Adrenal gland (tissue), 12 donors: ENCODE results near the gene MAGEF1. TPM values are rescaled to one million over a fixed set of nuclear protein-coding genes. Genes with fewer than 3 reads are reported as not detected.
A peak's percentile ranks its signal among the peaks of the same experiment; 100 is the strongest.

Experiments
- DNase-seq, 7 donors: peaks; one replicate each; pipeline ENCODE4 v3.0.0-alpha.2; 2019 to 2020
- H3K27ac ChIP-seq, 5 donors: fragments of 200-600 bp; sonication (generic) in 4 of 5; 1 replicate in 3 of 5; 2 replicates in 2 of 5; pipeline versions ENCODE4 v1.5.1 to v1.8.0; 2016 to 2020; ENCODE audit warnings: mild to moderate bottlenecking in 1 of 5
- H3K27me3 ChIP-seq: fragments of 200-600 bp; 2 replicates; pipeline ENCODE4 v1.8.0; 2021
- H3K36me3 ChIP-seq, 2 donors: fragments of 200-600 bp; replicated peaks in 1 of 2; 1 replicate in 1 of 2; 2 replicates in 1 of 2; pipeline versions ENCODE4 v1.5.1 to v1.8.0; 2018 to 2022
- H3K4me1 ChIP-seq, 2 donors: fragments of 200-600 bp; replicated peaks in 1 of 2; 1 replicate in 1 of 2; 2 replicates in 1 of 2; pipeline versions ENCODE4 v1.5.1 to v1.8.0; 2018 to 2021
- H3K4me3 ChIP-seq, 4 donors: fragments of 200-600 bp; sonication (generic) in 3 of 4; one replicate each; pipeline ENCODE4 v1.5.1; 2016 to 2018
- H3K9me3 ChIP-seq, 3 donors: fragments of 200-600 bp; sonication (generic) in 1 of 3; replicated peaks in 1 of 3; 1 replicate in 2 of 3; 2 replicates in 1 of 3; pipeline versions ENCODE4 v1.5.1 to v1.8.0; 2016 to 2021
- POLR2A ChIP-seq, 2 donors: fragments of 450-650 bp; IDR thresholded peaks; one replicate each; pipeline ENCODE4 v1.6.1; 2017; ENCODE audit warnings: antibody characterized with exemption in 2 of 2, mild to moderate bottlenecking in 2 of 2, moderate library complexity in 1 of 2
- WGBS, 4 donors: extraction: QIAGEN DNeasy Blood & Tissue Kit in 2 of 4; methylation state at CpG; one replicate each; pipeline versions ENCODE4 v1.1.5 to v1.1.7; 2013 to 2017; 5-methylcytosine and 5-hydroxymethylcytosine counted together
- intact Hi-C, 2 donors: fragments of 100-400 bp; cut with DNase I; formaldehyde crosslinking; loops; one replicate each; pipeline versions ENCODE4 v1.14.1 to v1.15.0; 2022 to 2023
- polyA plus RNA-seq, 3 donors: library from polyadenylated mRNA; stranded (reverse); fragments of 200-250 nt in 2 of 3; fragments of 350-450 nt in 1 of 3; fragmentation: Illumina TruSeq in 1 of 3; extraction: RNeasy Lipid Tissue Mini Kit (QIAGEN cat#74804) in 1 of 3; gene quantifications; one replicate each; pipeline ENCODE4 v1.2.3, GENCODE V29; 2013 to 2014
- total RNA-seq, 9 donors: library from RNA; depleted of rRNA in 4 of 9; stranded (reverse); fragments of >200 nt in 4 of 9; fragments of 120-200 nt in 1 of 9; fragmentation: NEBNext Ultra II Directional in 1 of 9; extraction: Animal tissue kit (Norgen Biotek cat#: 25700) in 1 of 9; gene quantifications; one replicate each; pipeline versions ENCODE4 v1.1.0 to v1.2.4, GENCODE V29; 2013 to 2023
- TF ChIP-seq, protein P1 (sequence below), 6 experiments: fragments of 450-650 bp in 4 of 6; fragments of 200-600 bp in 2 of 6; sonication (generic) in 1 of 6; IDR thresholded peaks; 1 replicate in 5 of 6; 2 replicates in 1 of 6; pipeline versions ENCODE4 v1.5.1 to v1.8.0; 2016 to 2021; ENCODE audit warnings: antibody characterized with exemption in 6 of 6, mild to moderate bottlenecking in 2 of 6, moderate library complexity in 1 of 6
- donor health status: healthy with polysubstance abuse.
- donor health status: Bipolar disorder and iron deficiency.
- donor health status: DM: yes; HTN: yes; CAD: no.
- donor health status: DM: no; HTN: no; CAD: no.
- donor health status: DM: no; HTN: no; CAD: no.
- donor health status: DM: yes; HTN: yes; CAD: no.

Gene MAGEF1
- total and polyA plus RNA-seq, 12 donors, result 22.1 to 69.1 (median 36.3) TPM

DNA sequence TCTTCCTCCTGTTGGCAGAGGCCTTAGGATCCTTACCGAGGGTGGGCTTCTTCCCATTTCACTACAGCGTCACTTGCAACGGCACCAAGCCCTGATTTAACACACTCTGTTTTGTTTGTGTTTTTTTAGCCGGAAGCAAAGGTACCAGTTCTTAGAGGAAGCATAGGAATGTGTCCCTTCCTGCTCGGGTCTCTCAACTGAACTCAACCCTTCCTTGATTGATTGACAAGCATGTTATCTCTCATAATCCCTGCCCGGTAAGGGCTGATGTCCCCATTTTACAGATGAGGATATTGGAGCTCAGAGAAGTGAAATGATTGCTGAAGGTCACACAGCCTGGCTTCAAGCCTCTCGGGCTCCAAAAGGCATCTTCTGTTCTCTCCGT, 26.6 kb upstream of the MAGEF1 start:
- peak in 1 of 7 donors; percentile 0 for DNase-seq
- WGBS, 4 donors, result 69 to 74% (median 71%) methylated on average over 8 of the region's 8 CpGs
- Histone ChIP-seq H3K36me3 (no peaks in the 10 kb centered on the region), H3K27ac (no peak overlapping the region), H3K27me3 (no peaks in the 10 kb centered on the region), H3K4me1 (no peaks in the 10 kb centered on the region), H3K9me3 (no peaks in the 10 kb centered on the region), H3K4me3 (no peak overlapping the region)
- intact Hi-C loops, result no loop called here
- no peak for TF ChIP-seq POLR2A (IDR thresholded peaks at IDR 0.05)
- TF ChIP-seq, protein P1, sequence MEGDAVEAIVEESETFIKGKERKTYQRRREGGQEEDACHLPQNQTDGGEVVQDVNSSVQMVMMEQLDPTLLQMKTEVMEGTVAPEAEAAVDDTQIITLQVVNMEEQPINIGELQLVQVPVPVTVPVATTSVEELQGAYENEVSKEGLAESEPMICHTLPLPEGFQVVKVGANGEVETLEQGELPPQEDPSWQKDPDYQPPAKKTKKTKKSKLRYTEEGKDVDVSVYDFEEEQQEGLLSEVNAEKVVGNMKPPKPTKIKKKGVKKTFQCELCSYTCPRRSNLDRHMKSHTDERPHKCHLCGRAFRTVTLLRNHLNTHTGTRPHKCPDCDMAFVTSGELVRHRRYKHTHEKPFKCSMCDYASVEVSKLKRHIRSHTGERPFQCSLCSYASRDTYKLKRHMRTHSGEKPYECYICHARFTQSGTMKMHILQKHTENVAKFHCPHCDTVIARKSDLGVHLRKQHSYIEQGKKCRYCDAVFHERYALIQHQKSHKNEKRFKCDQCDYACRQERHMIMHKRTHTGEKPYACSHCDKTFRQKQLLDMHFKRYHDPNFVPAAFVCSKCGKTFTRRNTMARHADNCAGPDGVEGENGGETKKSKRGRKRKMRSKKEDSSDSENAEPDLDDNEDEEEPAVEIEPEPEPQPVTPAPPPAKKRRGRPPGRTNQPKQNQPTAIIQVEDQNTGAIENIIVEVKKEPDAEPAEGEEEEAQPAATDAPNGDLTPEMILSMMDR (IDR thresholded peaks at IDR 0.05), result no peak

DNA sequence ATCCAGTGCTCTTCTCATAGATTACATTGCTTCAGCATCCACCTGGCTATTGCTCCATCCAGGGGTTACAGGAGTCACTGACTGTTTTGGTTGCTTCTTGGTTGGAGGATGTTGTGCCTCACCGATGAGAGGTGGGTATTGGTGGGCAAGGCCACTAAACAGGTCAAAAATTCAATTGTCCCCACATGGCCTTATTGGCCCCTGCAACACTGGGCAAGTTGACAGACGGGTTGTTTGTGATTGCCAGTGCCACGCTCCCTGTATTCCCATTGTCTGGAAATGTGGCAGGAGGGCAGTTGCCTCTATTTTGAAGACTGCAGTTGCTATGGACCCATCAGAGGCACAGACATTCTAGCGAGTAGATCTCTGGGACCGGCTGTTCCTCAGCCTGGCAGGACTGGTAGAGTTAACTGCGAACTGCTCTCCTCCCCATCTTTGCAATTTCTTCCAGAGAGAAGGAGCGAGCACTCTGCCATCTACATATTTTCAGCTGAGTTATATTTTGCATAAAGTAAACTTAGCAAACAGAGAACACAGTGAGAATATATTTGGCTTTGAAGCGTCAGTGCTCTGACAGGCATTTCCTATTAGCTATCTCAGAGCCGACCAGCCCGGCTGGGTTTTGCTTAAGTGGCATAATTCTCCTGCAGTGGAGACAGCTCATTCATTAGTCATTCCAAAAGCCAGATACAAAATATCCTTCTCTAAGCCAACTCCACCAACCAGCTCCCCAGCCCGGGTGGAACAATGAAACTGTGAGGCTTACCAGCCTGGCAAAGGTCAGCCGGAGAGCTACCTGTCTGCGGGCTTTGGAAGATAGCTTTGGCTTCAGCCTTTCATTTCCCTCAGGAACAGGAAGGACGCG, 26.0 kb upstream of the MAGEF1 start:
- no peaks in the 10 kb centered on the region for H3K36me3 ChIP-seq
- 63 to 67% (median 65%) methylated on average over 13 to 15 of the region's 15 CpGs for WGBS, 4 donors
- intact Hi-C loops, result no loop called here
- H3K4me1 ChIP-seq, result no peaks in the 10 kb centered on the region
- TF ChIP-seq, protein P1 (IDR thresholded peaks at IDR 0.05), result no peak
- no peak for TF ChIP-seq POLR2A (IDR thresholded peaks at IDR 0.05)
- no peaks in the 10 kb centered on the region for H3K9me3 ChIP-seq
- H3K4me3 ChIP-seq, result no peak overlapping the region
- no peak overlapping the region for H3K27ac ChIP-seq
- peak in 3 of 7 donors; percentile 8 to 50 (median 18) for DNase-seq
- no peaks in the 10 kb centered on the region for H3K27me3 ChIP-seq

DNA sequence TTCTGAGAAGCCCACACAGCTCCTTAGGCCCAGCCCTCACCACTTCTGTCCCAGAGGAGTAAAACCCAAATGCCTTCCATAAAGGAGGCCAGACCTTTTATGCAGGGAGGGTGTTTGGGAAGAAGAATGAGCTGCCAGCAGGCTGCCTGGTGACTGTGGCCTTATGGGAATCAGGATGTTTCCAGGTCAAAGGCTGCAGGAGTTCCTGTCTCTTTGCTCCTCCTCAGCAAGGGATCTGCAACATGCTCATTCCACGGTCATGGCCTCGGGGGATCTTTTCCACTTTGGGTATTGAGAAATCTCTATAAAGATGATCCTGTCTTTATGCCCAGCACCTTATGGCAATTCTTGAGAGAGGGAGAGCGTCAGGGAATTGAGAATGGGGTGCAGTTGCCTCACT, 25.2 kb upstream of the MAGEF1 start:
- no peaks in the 10 kb centered on the region for H3K4me1 ChIP-seq
- no peaks in the 10 kb centered on the region for H3K36me3 ChIP-seq
- TF ChIP-seq POLR2A (IDR thresholded peaks at IDR 0.05), result no peak
- TF ChIP-seq, protein P1 (IDR thresholded peaks at IDR 0.05), result no peak
- no peak overlapping the region for H3K4me3 ChIP-seq
- intact Hi-C loops, result no loop called here
- no peak overlapping the region for H3K27ac ChIP-seq
- 88 to 98% (median 93%) methylated on average over 3 of the region's 3 CpGs for WGBS, 4 donors
- peak in 1 of 7 donors; percentile 36 for DNase-seq
- no peaks in the 10 kb centered on the region for H3K27me3 ChIP-seq
- no peaks in the 10 kb centered on the region for H3K9me3 ChIP-seq

DNA sequence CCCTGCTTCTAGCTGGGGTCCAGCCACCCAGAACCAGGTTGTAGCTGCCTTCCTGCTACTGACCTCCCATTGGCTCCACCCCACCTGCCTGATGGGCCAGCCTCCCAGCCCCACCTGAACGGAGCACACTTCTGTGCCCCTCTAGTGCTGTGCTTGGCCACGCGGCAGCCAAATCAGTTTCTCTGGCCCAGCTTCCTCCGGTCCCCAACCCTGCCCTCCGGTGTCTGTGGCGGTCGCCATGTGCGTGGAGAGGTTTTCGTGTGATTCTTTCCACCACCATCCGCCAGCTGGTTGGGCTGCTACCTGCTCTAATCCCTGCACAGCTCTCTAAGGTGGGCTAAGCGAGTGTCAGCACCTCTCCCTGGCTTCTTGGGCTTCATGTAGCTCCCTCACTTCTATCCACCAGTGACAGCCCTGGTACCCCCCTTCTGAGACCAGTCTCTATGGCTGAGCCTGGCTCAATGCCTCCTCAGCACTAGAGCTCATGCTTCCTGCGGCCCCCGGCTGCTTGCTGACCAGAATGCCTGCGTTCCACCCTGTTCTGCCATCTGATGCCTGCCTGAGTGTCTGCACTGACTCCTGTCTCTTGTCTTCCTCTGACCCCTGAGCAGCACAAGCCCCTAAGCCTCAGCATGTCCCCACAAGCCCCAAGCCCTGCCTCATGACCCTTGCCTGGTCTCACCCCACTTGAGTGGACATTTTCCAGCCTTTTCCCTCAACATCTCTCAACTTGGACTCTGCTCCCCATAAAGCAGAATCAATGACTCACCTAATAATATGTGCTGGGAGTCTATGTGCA, 23.2 kb upstream of the MAGEF1 start:
- TF ChIP-seq POLR2A (IDR thresholded peaks at IDR 0.05), result no peak
- TF ChIP-seq, protein P1 (IDR thresholded peaks at IDR 0.05), result no peak

More for the DNA sequence above, 23.2 kb upstream of the MAGEF1 start:
- 87 to 92% (median 91%) methylated on average over 13 to 14 of the region's 14 CpGs for WGBS, 4 donors
- peak in 1 of 7 donors; percentile 30 for DNase-seq
- Histone ChIP-seq H3K36me3 (no peaks in the 10 kb centered on the region), H3K9me3 (no peaks in the 10 kb centered on the region), H3K27me3 (no peaks in the 10 kb centered on the region), H3K27ac (no peak overlapping the region), H3K4me3 (no peak overlapping the region), H3K4me1 (no peaks in the 10 kb centered on the region)
- intact Hi-C loops, result no loop called here
